SU-DHL-6 (cell line): ENCODE measurements around the gene GPR119.

Source experiments
- EZH2phosphoT487 ChIP-seq: fragments of 200-600 bp; sonication (generic), shearing (Covaris generic); conservative IDR thresholded peaks from 2 replicates; pipeline ENCODE4 v1.6.1; 2018; ENCODE audit warnings: mild to moderate bottlenecking, antibody characterized with exemption, low read length, moderate library complexity, mixed read lengths
- TF ChIP-seq, protein P1 (sequence below): fragments of 200-600 bp; sonication (generic); IDR thresholded peaks from one replicate; pipeline ENCODE4 v1.5.1; 2017; ENCODE audit warnings: antibody characterized with exemption, mild to moderate bottlenecking, low read length, moderate library complexity; ENCODE audit not compliant: insufficient read depth, poor library complexity, severe bottlenecking

DNA sequence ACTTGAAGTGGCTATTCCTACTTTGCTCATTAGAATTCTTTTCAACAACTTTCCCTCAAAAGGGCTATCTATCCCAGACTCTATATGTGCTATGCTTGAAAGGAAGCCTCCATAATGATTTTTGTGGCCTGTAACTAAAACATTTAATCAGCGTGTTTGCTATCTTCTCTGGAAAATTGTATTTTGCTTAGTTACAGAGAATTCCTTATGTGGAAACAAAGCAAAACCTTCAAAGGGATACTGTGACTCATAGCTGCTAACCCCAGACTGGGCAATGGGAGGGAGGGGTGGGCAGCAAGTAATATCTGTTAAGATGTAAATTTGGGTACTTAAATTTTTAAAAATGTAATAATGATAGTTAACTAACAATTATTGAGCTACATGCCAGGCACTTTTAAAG is 42.1 kb downstream of the GPR119 start:
- no peak for TF ChIP-seq EZH2phosphoT487
- TF ChIP-seq, protein P1, sequence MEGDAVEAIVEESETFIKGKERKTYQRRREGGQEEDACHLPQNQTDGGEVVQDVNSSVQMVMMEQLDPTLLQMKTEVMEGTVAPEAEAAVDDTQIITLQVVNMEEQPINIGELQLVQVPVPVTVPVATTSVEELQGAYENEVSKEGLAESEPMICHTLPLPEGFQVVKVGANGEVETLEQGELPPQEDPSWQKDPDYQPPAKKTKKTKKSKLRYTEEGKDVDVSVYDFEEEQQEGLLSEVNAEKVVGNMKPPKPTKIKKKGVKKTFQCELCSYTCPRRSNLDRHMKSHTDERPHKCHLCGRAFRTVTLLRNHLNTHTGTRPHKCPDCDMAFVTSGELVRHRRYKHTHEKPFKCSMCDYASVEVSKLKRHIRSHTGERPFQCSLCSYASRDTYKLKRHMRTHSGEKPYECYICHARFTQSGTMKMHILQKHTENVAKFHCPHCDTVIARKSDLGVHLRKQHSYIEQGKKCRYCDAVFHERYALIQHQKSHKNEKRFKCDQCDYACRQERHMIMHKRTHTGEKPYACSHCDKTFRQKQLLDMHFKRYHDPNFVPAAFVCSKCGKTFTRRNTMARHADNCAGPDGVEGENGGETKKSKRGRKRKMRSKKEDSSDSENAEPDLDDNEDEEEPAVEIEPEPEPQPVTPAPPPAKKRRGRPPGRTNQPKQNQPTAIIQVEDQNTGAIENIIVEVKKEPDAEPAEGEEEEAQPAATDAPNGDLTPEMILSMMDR: no peak
